HS-5 (cell line): ENCODE data around the gene BTG4.

ENCODE experiments used
- DNase-seq: peaks from one replicate; pipeline ENCODE4 v3.0.0-alpha.2; 2012; ENCODE audit warnings: low read depth

Gene BTG4

GRCh38 chr11:111494040-111494439 lies 18.1 kb downstream of the BTG4 start:
- DNase-seq, result no peak

- DNase-seq, result no peak
These were observed 21.7 kb downstream of the BTG4 start for GRCh38 chr11:111490496-111490895.

- no peak for DNase-seq
These were observed 28.8 kb downstream of the BTG4 start for GRCh38 chr11:111483431-111483830.

GRCh38 chr11:111479666-111480065 lies 32.5 kb downstream of the BTG4 start:
- no peak for DNase-seq

DNA sequence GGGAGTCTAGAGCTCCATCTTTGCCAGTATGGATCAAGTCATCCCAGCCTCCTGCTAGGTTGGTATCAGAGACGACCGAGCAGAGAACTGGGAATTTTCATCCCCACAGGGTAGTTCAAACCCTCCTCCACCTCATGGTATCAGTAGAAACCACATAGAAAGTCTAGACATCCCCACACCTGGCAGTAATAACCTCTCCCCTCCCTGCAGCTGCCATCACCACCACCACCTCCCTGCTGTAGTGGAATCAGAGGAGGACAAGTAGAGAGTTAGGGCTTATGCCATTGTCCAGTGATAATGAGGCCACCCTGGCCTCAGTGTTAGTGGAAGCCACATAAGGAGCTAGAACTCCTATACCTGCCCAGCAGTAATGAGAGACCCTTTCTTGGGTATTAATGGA lies 34.3 kb downstream of the BTG4 start:
- no peak for DNase-seq

- DNase-seq, result no peak
These were observed 35.2 kb downstream of the BTG4 start for GRCh38 chr11:111476956-111477355.

DNA sequence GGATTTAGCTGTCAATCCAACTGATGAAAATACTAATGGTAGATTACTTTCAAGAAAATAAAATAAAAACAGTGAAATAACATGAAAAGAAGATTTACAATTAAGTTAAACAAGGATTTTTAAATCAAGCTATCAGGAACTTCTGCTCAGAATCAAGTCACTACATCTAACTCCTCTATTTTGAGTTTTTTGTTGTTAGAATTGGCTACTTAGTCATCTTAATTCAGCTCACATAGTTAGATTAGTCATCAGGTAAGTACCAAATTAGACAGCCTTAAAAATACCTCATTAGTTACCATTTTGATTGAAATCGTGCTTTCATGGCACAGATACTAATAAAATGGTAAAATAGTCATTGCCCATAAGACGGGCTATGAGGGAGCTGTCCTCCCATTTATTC lies 35.8 kb downstream of the BTG4 start:
- no peak for DNase-seq

- DNase-seq, result no peak
These were observed 37.8 kb downstream of the BTG4 start for GRCh38 chr11:111474432-111474831.

GRCh38 chr11:111472228-111472627 lies 40.0 kb downstream of the BTG4 start:
- DNase-seq, result no peak

DNA sequence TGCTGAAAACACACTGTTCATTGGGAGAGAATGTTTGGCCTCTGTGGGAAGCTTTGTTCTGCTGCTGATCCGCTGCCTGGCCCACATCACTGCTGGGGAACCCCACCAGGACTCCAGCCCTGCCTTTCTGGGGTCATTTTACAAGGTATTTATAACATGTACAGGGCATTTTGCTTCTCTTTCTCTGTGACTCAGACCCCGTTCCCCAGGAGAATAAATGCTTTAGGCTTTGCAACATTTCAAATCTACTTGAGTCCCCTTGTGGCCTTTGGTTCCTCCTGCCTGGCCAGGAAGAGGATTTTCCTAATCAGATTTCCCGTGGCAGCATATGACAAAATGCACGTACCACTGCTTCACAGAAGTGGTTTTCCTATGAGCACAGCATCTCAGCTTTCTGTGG lies 43.0 kb downstream of the BTG4 start:
- no peak for DNase-seq

- DNase-seq, result no peak
These were observed 45.6 kb downstream of the BTG4 start for GRCh38 chr11:111466615-111467014.

- peak; percentile 73 for DNase-seq
These were observed 46.8 kb downstream of the BTG4 start for GRCh38 chr11:111465400-111465799.

GRCh38 chr11:111463276-111463675 lies 48.9 kb downstream of the BTG4 start:
- DNase-seq, result no peak

GRCh38 chr11:111462329-111462728 lies 49.9 kb downstream of the BTG4 start:
- no peak for DNase-seq

GRCh38 chr11:111461460-111462235 lies 50.5 kb downstream of the BTG4 start:
- no peak for DNase-seq

GRCh38 chr11:111460856-111461255 lies 51.3 kb downstream of the BTG4 start:
- no peak for DNase-seq

- DNase-seq, result no peak
These were observed 51.8 kb downstream of the BTG4 start for GRCh38 chr11:111460340-111460739.

GRCh38 chr11:111459506-111460270 lies 52.5 kb downstream of the BTG4 start:
- no peak for DNase-seq

DNA sequence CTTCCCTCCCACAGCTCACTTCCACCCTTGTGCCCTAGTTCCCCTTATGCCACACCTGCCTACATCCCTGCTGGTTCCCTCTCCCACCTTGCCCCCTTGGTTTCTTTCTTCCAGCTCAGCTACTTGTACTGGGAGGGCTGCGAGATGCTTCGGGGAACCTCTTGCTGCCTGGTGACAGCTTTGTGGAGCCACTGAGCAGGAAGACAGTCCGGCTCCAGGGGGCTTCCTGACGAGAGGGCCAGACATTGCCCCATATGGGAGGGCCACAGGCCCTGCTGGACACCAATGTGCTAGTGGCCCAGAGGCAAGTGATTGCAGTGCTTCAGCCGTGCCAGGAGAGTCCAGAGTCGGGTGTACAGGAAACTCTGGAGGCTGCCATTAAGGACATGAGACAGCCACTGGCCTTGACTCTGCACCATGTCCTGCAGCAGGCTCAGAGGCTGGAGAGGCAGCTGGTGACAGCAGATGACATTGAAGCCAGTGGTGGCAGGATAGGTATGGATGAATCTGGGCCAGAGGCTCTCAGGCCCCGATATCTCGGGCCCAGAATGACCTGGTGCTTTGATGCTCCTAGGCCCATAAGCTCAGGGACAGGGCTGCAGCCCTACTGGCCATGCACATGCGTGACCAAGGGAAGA lies 54.3 kb downstream of the BTG4 start:
- DNase-seq, result no peak

DNA sequence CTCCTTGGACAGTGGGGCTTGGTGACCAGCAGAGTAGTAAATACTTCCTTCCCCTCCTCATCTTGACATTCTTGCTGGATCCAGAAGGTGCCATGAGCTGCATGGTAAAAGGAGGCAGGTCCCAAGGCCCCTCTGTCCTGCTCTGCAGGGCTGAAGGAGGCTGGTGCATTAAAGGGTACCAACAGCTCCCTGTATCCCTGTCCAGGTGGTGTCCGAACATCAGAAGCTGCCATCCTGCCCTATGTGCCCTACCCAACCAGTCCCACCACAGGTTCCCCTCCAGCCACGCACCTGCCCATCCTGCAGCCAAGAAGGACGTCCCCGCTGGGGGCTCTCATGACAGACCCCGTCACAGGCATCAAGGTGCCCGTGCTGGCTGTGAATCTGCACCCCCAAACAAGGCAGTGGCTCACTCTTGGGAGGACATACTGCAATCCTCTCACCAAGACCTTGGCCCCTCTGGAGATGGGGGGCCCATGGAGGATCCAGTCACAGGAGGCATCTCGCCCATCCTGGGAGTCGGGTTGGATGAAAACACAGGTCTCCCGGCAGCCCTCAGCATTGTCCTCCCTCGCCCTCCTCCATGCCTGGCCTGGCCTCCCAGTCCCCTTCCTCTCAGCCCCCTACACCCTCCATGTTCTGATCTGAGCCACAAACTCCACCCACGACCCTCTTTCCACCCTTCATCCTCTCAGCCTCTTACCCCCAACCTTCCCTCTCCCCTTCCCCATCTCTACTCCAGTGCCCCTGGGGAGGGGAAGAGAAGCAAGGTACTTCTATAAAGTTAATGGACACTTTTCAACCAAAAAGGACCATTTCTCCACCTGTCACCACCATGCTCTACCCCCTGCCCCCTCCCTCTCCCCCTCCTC lies 55.1 kb downstream of the BTG4 start:
- DNase-seq, result no peak

DNA sequence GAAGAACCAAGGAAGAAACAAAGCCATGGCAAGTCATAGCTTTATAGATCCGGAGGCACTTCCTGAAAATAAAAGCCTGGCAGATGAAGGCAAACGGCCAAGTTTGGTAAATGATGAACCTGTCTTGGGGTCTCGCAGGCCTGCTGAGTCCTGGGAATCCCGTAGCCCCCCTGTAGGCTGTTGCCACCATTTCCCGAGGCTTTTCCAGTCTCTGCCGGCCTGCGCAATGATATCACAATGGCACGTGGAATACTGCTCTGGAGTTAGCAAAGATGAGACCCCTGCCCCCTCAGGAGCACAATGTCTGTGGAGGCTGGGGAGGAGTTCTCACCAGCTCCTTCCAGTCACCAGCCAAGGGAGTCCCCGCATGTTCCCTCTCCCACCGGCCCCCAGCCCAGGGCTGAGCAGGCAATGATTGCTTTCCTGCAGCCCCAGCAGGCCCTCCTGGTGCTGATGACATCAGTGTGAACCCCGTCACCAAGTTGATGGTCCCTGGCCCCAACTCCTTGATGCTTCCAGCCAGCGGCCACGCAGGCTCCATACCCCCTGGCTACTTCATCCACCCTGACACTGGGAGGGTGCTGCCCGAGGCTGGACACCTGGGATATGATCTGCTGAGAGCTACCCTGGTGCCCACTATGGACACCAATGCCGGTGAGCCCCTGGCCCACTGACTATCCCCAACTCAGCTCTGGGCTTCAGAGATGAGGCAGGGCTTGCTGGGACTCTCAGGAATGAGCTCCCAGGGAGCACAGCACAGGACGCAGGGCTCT lies 55.9 kb downstream of the BTG4 start:
- DNase-seq, result no peak
